ENCODE data around the gene CACNA1E.

GRCh38 chr1:181817091-181817490, 333.8 kb downstream of the CACNA1E start:
- no peak for TF ChIP-seq CTCF (IDR thresholded peaks at IDR 0.05)
- TF ChIP-seq POLR2A (IDR thresholded peaks at IDR 0.05) = no peak
